Trophoblast cell (in vitro differentiated cells and primary cell): ENCODE results near the gene UBA3. TPM values are rescaled to one million over a fixed set of nuclear protein-coding genes. Genes with fewer than 3 reads are reported as not detected.

Source experiments
- DNase-seq, 2 donors: peaks; one replicate each; pipeline ENCODE4 v3.0.0-alpha.2; 2016
- H2AFZ ChIP-seq: 2 replicates; pipeline ENCODE4 v1.6.1; 2013; ENCODE audit warnings: low read length, moderate library complexity, mild to moderate bottlenecking; ENCODE audit not compliant: insufficient read depth, poor library complexity
- H2AK5ac ChIP-seq: 2 replicates; pipeline ENCODE4 v1.6.1; 2013; ENCODE audit warnings: mild to moderate bottlenecking, low read length
- H2BK120ac ChIP-seq: 2 replicates; pipeline ENCODE4 v1.6.1; 2013; ENCODE audit warnings: low read length, mild to moderate bottlenecking, moderate library complexity; ENCODE audit not compliant: insufficient read depth, poor library complexity
- H2BK12ac ChIP-seq: 2 replicates; pipeline ENCODE4 v1.6.1; 2013; ENCODE audit warnings: mild to moderate bottlenecking, low read length, moderate library complexity
- H2BK5ac ChIP-seq: 2 replicates; pipeline ENCODE4 v1.6.1; 2013; ENCODE audit warnings: low read length, low read depth, moderate library complexity, mild to moderate bottlenecking; ENCODE audit not compliant: poor library complexity
- H3K14ac ChIP-seq: 2 replicates; pipeline ENCODE4 v1.6.1; 2013; ENCODE audit warnings: mild to moderate bottlenecking, low read length
- H3K18ac ChIP-seq: 2 replicates; pipeline ENCODE4 v1.6.1; 2013; ENCODE audit warnings: mild to moderate bottlenecking, low read length
- H3K23ac ChIP-seq: 2 replicates; pipeline ENCODE4 v1.6.1; 2013; ENCODE audit warnings: low read length
- H3K27ac ChIP-seq: 2 replicates; pipeline ENCODE4 v1.5.1; 2013; ENCODE audit warnings: low read depth, mild to moderate bottlenecking, inconsistent platforms, low read length, moderate library complexity
- H3K27me3 ChIP-seq: 2 replicates; pipeline ENCODE4 v1.6.1; 2013; ENCODE audit warnings: inconsistent platforms, mild to moderate bottlenecking, low read length, moderate library complexity; ENCODE audit not compliant: insufficient read depth
- H3K36me3 ChIP-seq, 2 experiments: 1 replicate in 1 of 2; 2 replicates in 1 of 2; pipeline ENCODE4 v1.6.1; 2013; ENCODE audit warnings: low read length in 2 of 2, mild to moderate bottlenecking in 2 of 2, moderate library complexity in 1 of 2; ENCODE audit not compliant: insufficient read depth in 2 of 2, control insufficient read depth in 1 of 2
- H3K4ac ChIP-seq: 2 replicates; pipeline ENCODE4 v1.6.1; 2013; ENCODE audit warnings: low read depth, mild to moderate bottlenecking, low read length, moderate library complexity
- H3K4me1 ChIP-seq, 2 experiments: 1 replicate in 1 of 2; 2 replicates in 1 of 2; pipeline ENCODE4 v1.6.1; 2013; ENCODE audit warnings: low read length in 2 of 2, mild to moderate bottlenecking in 2 of 2, moderate library complexity in 1 of 2; ENCODE audit not compliant: insufficient read depth in 2 of 2, control insufficient read depth in 1 of 2
- H3K4me2 ChIP-seq: 2 replicates; pipeline ENCODE4 v1.6.1; 2013; ENCODE audit warnings: inconsistent platforms, mild to moderate bottlenecking, low read length, moderate library complexity
- H3K4me3 ChIP-seq: 2 replicates; pipeline ENCODE4 v1.5.1; 2013; ENCODE audit warnings: mild to moderate bottlenecking, low read depth, low read length, inconsistent platforms
- H3K79me1 ChIP-seq: one replicate; pipeline ENCODE4 v1.6.1; 2013; ENCODE audit warnings: low read length
- H3K79me2 ChIP-seq: 2 replicates; pipeline ENCODE4 v1.6.1; 2013; ENCODE audit warnings: low read length, mild to moderate bottlenecking; ENCODE audit not compliant: control insufficient read depth, insufficient read depth, poor library complexity
- H3K9ac ChIP-seq: 2 replicates; pipeline ENCODE4 v1.6.1; 2013; ENCODE audit warnings: mild to moderate bottlenecking, low read length
- H3K9me3 ChIP-seq: 2 replicates; pipeline ENCODE4 v1.6.1; 2013; ENCODE audit warnings: low read depth, mild to moderate bottlenecking, control low read depth, inconsistent platforms, low read length; ENCODE audit not compliant: insufficient read depth
- H4K12ac ChIP-seq: 2 replicates; pipeline ENCODE4 v1.6.1; 2013; ENCODE audit warnings: low read depth, mild to moderate bottlenecking, low read length, moderate library complexity
- H4K8ac ChIP-seq: 2 replicates; pipeline ENCODE4 v1.6.1; 2013; ENCODE audit warnings: low read depth, mild to moderate bottlenecking, low read length, moderate library complexity
- H4K91ac ChIP-seq: one replicate; pipeline ENCODE4 v1.6.1; 2013; ENCODE audit warnings: low read depth, mild to moderate bottlenecking, low read length, moderate library complexity
- WGBS: extraction: QIAGEN DNeasy Blood & Tissue Kit; methylation state at CpG from one replicate; pipeline ENCODE4 v1.1.7; 2013; ENCODE audit warnings: missing lambda C conversion rate; ENCODE audit not compliant: insufficient read length, insufficient coverage; ENCODE audit errors: extremely low coverage; 5-methylcytosine and 5-hydroxymethylcytosine counted together
- polyA plus RNA-seq: library from polyadenylated mRNA; stranded (reverse); fragments of 200-250 nt; gene quantifications from 2 replicates; pipeline ENCODE4 v1.2.3, GENCODE V29; 2013

Gene UBA3
- 52.4 and 52.8 TPM in 2 replicates for polyA plus RNA-seq

- H4K91ac ChIP-seq: peak within 1 kb of the TSS; percentile 78
- no peak within 1 kb of the TSS for H2AK5ac ChIP-seq
- peak within 1 kb of the TSS; percentile 60 for H2BK5ac ChIP-seq
- peak within 1 kb of the TSS; percentile 52 for H2BK120ac ChIP-seq
- peaks cover 0 to 7% of the 10 kb centered on the region in 2 experiments for H3K36me3 ChIP-seq
- peak; percentile 83 to 84 for DNase-seq
- peaks cover 6 to 13% of the 10 kb centered on the region in 2 experiments for H3K4me1 ChIP-seq
- H3K27ac ChIP-seq: peak within 1 kb of the TSS; percentile 70
- H3K4ac ChIP-seq: peak within 1 kb of the TSS; percentile 38
- H4K12ac ChIP-seq: peak within 1 kb of the TSS; percentile 77
- H4K8ac ChIP-seq: peak within 1 kb of the TSS; percentile 86
- H3K79me2 ChIP-seq: peaks cover 8% of the 10 kb centered on the region
- H2BK12ac ChIP-seq: peak within 1 kb of the TSS; percentile 18
- H3K14ac ChIP-seq: peak within 1 kb of the TSS; percentile 89
- peaks cover 11% of the 10 kb centered on the region for H3K79me1 ChIP-seq
- no peaks in the 10 kb centered on the region for H3K27me3 ChIP-seq
- peak within 1 kb of the TSS; percentile 45 for H2AFZ ChIP-seq
- no peaks in the 10 kb centered on the region for H3K9me3 ChIP-seq
- peak within 1 kb of the TSS; percentile 73 for H3K18ac ChIP-seq
- no CpG with 5 or more reads among the region's 37 CpGs for WGBS
- H3K23ac ChIP-seq: no peak within 1 kb of the TSS
- H3K4me2 ChIP-seq: peak within 1 kb of the TSS; percentile 99
- peak within 1 kb of the TSS; percentile 94 for H3K9ac ChIP-seq
- peak within 1 kb of the TSS; percentile 90 for H3K4me3 ChIP-seq
These were observed at the start of gene UBA3 for GRCh38 chr3:69080233-69080920. Gene UBA3 (minus strand): TSS chr3:69080365. CDS start chr3:69080353, 12 bp downstream.

- Histone ChIP-seq H3K79me2 (no peaks in the 10 kb centered on the region), H4K91ac (no peak overlapping the region), H2BK12ac (no peak overlapping the region), H3K79me1 (no peaks in the 10 kb centered on the region), H3K23ac (no peak overlapping the region), H3K27me3 (no peaks in the 10 kb centered on the region), H2AK5ac (no peak overlapping the region), H3K14ac (no peak overlapping the region), H2AFZ (no peak overlapping the region), H3K4ac (no peak overlapping the region), H2BK5ac (no peak overlapping the region), H3K36me3 (no peaks in the 10 kb centered on the region), H3K4me3 (no peak overlapping the region), H4K12ac (no peak overlapping the region), H3K9ac (no peak overlapping the region), H3K27ac (no peak overlapping the region), H3K9me3 (no peaks in the 10 kb centered on the region), H3K4me2 (no peak overlapping the region), H3K18ac (no peak overlapping the region), H4K8ac (no peak overlapping the region), H2BK120ac (no peak overlapping the region), H3K4me1 (no peaks in the 10 kb centered on the region)
- DNase-seq: no peak
- WGBS: no CpG with 5 or more reads among the region's 1 CpG
These were observed 49.4 kb upstream of the UBA3 start for GRCh38 chr3:69129531-69129930.

GRCh38 chr3:69128509-69128908, 48.3 kb upstream of the UBA3 start:
- Histone ChIP-seq H2AK5ac (no peak overlapping the region), H3K4me3 (no peak overlapping the region), H3K79me1 (no peaks in the 10 kb centered on the region), H3K9me3 (no peaks in the 10 kb centered on the region), H3K9ac (peak overlapping the region; percentile 27), H3K4me1 (no peaks in the 10 kb centered on the region), H3K27ac (no peak overlapping the region), H3K23ac (no peak overlapping the region), H2AFZ (no peak overlapping the region), H3K14ac (no peak overlapping the region), H3K27me3 (no peaks in the 10 kb centered on the region), H2BK120ac (no peak overlapping the region), H4K8ac (no peak overlapping the region), H3K4me2 (no peak overlapping the region), H3K18ac (no peak overlapping the region), H2BK12ac (no peak overlapping the region), H3K4ac (no peak overlapping the region), H4K12ac (no peak overlapping the region), H3K36me3 (no peaks in the 10 kb centered on the region), H2BK5ac (no peak overlapping the region), H4K91ac (no peak overlapping the region), H3K79me2 (no peaks in the 10 kb centered on the region)
- peak in 1 of 2 donors; percentile 61 for DNase-seq

GRCh38 chr3:69126999-69127398, 46.8 kb upstream of the UBA3 start:
- DNase-seq: peak in 1 of 2 donors; percentile 42
- Histone ChIP-seq H3K79me2 (no peaks in the 10 kb centered on the region), H3K9me3 (no peaks in the 10 kb centered on the region), H4K91ac (no peak overlapping the region), H3K4me2 (no peak overlapping the region), H3K9ac (no peak overlapping the region), H2BK12ac (no peak overlapping the region), H2AFZ (no peak overlapping the region), H3K4me3 (no peak overlapping the region), H3K79me1 (no peaks in the 10 kb centered on the region), H4K8ac (no peak overlapping the region), H3K36me3 (no peaks in the 10 kb centered on the region), H3K4ac (no peak overlapping the region), H4K12ac (no peak overlapping the region), H3K4me1 (no peaks in the 10 kb centered on the region), H2BK5ac (no peak overlapping the region), H3K18ac (no peak overlapping the region), H3K23ac (no peak overlapping the region), H3K27me3 (no peaks in the 10 kb centered on the region), H3K14ac (no peak overlapping the region), H3K27ac (no peak overlapping the region), H2AK5ac (no peak overlapping the region), H2BK120ac (no peak overlapping the region)
- WGBS: no CpG with 5 or more reads among the region's 2 CpGs
